GM18520 (cell line): ENCODE results near the gene PRSS57.
"Not testable (repeated sequence)": the region's sequence is repeated elsewhere in the genome, so short reads cannot be mapped to it uniquely, and the experiment has no call there.

ENCODE experiments used
- ATAC-seq: cut with Tn5 transposase; IDR thresholded peaks from one replicate; pipeline ENCODE4 v1.9.1; 2021; ENCODE audit not compliant: unreplicated experiment

PRSS57 gene

DNA sequence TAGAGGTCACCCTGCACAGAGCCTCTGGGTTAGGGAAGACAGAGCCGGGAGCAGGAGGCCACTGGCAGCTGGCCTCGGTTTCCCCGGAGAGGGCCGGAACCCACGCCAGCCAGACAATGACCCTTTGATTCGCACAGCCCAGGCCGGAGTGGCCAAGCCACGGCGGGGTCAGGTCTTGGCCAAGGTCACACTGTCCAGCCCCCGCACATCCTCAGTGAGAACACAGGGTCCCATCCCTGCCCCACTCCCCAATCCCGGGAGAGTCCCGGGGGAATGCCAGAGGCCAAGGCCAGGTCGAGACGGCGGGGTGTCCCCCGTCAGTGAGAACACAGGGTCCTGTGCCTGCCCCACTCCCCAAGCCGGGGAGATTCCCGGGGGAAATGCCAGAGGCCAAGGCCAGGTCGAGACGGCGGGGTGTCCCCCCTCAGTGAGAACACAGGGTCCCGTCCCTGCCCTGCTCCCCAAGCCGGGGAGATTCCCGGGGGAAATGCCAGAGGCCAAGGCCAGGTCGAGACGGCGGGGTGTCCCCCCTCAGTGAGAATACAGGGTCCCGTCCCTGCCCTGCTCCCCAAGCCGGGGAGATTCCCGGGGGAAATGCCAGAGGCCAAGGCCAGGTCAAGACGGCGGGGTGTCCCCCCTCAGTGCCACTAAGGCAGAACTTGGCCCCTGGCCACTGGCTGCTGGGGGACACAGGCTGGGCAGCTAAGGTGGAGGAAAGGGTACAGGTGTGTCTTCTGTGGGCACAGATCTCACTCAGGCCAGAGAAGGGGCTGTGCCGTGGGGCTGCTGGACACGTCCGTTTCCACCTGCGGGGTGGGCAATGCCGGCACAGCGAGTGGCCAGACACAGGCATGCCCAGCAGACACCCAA, 20.7 kb downstream of the PRSS57 start:
- no peak for ATAC-seq

DNA sequence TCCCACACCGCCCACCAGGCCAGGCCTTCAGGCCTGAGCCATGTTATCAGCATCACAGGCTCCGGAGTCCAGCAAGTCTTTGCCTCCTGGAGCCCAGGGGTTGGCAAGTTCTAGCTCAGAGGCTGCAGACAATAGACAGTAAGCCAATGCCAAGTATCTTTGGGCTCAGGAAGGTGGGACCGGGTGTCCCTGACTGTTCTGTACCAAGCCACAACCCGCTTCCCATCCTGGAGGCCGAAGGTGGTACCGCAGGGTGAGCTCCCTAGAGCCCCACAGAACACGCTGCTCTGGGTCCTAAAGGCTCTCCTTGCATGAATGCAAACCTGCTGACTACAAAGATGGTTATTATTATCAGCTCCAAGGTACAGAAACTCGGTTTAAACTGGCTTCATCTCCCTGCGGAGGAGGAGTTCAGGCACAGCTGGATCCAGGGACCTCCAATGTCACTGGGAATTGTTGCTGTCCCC, 24.6 kb downstream of the PRSS57 start:
- no peak for ATAC-seq

DNA sequence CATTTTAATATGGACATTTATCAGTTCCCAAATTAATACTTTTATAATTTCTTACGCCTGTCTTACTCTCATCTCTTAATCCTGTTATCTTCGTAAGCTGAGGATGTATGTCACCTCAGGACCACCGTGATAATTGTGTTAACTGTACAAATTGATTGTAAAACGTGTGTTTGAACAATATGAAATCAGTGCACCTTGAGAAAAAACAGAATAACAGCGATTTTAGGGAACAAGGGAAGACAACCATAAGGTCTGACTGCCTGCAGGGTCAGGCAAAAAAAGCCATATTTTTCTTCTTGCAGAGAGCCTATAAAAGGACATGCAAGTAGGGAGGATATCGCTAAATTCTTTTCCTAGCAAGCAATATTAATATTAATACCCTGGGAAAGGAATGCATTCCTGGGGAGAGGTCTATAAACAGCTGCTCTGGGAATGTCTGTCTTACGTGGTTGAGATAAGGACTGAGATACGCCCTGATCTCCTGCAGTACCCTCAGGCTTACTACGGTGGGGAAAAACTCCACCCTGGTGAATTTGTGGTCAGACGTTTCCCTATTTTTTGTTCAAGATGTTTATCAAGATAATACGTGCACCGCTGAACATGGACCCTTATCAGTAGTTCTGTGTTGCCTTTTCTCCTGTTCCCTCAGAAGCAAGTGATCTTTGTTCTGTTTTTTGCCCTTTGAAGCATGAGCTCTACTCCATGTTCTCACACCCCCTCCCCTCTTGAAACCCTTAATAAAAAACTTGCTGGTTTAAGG, 26.4 kb downstream of the PRSS57 start:
- ATAC-seq = not testable (repeated sequence)

DNA sequence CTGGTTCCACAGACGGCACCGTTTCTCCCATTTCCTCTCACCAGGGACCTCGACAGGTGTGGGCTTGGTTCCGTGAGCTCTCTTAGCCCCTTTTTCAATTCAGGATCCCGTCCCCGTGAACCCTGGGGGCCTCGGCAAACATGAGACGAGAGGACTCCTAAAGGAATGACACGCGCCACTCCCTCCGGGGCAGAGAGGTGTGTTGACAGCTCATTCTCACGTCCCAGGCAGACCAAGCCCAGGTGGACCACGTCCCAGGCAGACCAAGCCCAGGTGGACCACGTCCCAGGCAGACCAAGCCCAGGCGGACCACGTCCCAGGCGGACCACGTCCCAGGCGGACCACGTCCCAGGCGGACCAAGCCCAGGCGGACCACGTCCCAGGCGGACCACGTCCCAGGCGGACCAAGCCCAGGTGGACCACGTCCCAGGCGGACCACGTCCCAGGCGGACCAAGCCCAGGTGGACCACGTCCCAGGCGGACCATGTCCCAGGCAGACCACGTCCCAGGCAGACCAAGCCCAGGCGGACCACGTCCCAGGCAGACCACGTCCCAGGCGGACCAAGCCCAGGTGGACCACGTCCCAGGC, 28.2 kb downstream of the PRSS57 start:
- not testable (repeated sequence) for ATAC-seq

DNA sequence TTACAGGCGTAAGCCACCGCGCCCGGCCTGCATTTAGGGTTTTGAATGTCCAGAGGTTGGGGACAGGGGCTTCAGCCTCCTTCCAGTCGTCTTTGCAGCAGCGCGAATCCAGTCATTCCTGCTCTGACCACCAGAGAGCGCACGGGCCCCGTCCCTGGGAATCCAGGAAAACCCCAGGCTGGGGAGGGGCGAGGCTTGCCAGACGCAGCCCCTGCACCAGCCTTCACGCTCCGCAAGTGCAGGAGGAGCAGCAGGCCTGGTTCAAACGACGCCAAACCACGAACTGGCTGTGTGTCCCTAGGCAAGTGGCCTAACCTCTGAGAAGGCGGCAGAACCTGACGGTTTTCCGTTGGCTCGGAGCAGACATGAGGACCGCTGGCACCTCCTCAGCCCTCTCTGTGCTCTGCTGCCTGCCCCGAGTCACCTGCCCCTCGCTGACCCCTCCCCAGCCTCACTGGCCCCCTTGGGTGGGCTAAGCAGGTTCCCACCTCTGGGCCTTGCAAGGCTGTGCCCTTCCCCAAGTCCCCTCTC, 30.3 kb downstream of the PRSS57 start:
- ATAC-seq = no peak

DNA sequence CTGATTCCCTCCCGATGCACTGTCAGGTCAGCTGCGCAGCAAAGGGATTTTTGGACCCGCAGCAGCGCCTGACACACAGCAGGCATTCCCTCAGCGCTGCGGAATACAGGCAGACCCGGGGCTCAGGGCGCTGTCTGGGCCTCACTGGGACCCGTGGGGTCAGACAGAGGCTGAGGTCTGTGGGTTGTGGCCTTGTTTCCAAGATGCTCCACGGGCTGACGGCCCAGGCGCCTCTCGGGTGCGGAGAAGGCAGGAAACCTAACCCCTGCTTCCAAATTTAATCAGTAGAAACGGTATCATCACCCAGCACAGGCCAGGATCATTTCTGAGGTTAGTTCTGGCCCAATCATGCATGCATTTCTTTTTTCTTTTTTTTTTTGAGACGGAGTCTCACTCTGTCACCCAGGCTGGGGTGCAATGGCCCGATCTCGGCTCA, 31.6 kb downstream of the PRSS57 start:
- no peak for ATAC-seq

DNA sequence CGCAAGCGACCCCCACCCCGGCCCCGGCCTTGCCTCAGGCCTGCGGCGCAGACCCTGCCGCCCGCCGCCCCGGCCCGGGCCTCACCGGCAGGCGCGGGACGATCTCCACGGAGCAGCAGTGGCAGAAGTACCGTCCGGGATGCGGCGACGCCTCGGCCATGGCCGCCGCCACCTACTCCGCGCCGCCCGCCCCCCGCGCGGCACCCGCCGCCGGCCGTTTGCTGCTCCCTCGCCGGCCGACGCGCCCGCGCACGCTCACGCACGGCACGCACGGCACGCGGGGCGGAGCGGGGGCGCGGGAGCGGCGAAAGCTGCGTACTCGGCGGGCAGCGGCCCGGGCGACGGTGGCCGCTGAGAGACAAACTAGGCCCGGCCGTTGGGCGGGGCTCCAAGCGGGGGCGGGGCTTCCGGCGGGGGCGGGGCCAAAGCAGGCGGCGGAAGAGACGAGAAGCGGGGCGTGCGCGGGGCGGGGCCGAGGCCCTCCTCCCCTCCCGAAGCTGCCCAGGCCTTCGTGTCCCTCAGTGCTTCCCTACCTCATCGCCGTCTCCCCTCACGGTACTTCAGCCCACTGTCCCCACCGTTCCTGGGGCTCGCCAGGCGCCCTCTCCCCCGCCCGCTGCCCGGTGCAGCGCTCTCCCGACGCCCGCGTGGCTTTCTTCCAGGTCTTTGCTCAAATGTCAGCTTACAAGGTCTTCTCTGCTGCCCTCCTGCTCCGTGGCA, 32.1 kb downstream of the PRSS57 start, which contains the start of gene RNF126:
Gene RNF126, minus strand, starts transcription at position 253 of the 720 bp plus-strand sequence. Its CDS starts 93 bp downstream, at position 160.
- peak; percentile 39 for ATAC-seq

DNA sequence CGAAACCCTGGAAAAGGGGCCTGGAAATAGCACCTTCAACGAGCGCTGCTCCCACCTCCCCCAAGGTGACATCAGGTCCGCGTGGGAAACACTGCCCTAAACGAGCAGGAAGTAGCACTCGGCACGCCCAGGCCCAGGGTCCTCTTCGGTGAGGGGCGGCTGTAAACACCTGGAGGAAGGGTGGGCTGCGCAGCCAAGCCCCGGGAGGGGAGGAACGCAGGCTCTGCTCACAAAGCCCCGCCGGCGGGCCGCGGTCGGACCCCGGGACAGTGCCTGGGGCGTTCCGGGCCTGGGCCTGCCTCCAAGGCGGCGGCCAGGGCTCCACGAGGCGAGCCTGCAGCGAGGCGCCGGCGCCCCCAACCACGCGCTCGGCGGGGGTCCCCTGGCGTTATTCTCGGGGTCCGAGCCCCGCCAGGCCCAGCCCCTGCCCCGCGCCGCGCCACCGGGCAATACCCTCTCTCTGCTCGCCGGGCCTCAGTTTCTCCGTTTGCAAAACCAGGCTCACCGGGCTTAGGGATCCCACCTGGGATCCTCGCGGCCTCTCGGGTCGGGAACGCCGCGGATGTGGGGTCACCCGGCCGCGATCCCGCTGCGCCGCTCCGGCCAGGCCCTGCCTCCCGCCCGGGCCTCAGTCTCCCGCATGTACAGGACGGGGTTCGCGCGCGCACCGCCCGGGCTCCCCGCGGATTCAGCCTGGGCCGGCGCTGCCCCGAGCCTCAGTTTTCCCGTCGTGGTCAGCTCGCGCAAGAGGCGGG, 32.9 kb downstream of the PRSS57 start:
- ATAC-seq = peak; percentile 8

DNA sequence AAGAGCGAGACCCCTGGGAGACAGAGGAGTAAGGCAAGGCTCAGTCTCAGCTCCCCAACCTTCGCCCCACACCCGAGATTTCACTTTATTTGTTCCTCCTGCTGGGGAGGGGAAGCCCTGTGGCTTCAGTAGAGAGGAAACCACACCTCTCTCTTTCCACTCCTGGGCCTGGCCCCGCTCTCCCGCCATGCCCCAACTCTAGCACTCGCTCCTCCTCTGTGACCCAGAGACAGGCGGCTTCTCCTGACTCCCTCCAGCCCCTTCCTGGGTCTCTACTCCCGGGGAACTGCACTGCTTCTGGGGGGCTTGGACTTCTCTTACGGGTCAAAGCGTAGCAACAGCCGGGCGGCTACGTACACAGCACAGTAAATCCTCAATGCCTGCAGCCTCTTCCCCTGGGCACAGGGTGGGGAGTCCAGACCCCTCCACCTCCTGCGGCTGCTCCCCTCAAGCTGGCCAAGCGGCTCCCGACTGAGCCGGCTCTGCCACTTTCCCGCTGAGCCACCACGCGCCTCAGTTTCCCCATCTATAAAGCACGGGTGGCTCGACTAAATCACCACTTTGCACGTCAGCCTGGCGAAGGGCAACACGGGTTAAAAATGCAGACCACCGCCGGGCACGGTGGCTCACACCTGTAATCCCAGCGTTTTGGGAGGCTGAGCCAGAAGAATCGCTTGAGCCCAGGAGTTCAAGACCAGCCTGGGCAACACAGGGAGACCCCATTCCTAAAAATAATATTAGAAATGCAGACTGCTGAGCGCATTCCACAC, 33.6 kb downstream of the PRSS57 start:
- ATAC-seq = no peak

DNA sequence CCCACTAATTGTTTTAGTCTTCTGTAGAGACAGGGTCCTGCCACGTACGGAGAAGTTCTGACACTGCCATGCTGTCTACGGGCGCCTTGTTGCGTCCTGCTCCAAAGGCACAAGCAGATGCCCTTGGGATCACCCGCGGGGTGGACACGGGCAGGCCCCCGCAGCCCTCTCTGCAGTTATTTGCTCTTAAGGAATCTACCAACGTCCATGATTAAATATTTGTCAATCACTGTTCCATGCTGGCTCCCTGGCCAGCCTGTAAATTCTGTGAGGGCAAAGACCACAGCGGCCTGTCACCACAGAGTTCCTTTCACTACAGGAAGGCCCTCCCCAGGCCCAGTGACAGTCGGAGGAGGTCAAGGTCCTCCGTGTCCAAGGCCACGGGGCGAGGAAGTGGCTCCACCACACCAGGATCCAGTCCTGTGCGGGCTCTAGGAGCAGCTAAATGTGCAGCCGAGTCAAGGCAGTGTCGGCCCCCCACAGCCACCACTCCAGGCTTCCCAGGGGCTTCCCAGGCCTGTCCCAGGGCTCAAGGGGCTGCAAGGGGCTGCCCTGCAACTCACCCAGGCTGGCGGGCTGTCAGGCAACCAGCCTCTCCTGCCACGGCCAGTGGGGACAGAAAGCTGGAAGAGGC, 34.3 kb downstream of the PRSS57 start:
- ATAC-seq = no peak

DNA sequence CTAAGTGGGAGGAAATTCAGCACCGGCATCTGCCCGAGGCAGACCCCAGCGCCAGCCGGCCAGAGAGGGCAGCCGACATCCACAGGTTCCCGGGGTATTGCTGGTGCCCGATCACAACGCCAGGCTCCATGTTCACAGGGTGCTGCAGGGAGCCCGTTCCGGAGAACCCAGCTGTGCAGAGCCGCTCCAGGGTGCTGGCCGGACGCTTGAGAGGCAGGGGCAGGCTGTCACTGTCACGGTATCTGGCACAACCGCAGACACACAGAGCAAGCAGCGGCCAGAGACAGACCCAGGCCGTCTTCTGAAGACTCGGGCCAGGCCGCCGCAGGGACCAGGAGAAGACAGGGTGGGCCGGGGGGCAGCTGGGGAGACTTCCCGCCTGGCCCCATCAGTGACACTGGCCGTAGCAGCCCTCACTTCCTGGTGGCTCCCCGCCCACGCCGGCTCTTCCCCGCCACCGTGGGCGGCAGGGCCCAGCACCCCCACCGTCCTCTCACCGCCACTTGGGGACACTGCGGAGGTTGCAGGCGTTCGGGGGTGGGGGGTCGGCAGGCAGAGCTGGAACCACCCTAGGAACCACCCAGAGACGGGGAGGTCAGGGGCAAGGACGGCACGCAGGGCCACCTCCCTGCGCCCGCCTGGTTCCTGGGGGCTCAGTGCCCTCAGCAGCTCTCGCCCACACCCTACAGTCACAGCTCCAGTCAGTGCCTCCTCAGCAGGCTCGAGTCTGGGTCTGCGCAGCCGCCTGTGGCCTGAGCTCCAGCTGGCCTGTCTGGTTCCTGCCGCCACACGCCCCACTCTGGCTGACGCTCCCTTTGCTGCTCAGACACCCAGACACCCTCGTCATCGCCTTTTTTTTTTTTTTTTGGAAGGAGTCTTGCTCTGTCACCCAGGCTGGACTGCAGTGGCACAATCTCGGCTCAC, 36.1 kb downstream of the PRSS57 start:
- ATAC-seq = no peak

DNA sequence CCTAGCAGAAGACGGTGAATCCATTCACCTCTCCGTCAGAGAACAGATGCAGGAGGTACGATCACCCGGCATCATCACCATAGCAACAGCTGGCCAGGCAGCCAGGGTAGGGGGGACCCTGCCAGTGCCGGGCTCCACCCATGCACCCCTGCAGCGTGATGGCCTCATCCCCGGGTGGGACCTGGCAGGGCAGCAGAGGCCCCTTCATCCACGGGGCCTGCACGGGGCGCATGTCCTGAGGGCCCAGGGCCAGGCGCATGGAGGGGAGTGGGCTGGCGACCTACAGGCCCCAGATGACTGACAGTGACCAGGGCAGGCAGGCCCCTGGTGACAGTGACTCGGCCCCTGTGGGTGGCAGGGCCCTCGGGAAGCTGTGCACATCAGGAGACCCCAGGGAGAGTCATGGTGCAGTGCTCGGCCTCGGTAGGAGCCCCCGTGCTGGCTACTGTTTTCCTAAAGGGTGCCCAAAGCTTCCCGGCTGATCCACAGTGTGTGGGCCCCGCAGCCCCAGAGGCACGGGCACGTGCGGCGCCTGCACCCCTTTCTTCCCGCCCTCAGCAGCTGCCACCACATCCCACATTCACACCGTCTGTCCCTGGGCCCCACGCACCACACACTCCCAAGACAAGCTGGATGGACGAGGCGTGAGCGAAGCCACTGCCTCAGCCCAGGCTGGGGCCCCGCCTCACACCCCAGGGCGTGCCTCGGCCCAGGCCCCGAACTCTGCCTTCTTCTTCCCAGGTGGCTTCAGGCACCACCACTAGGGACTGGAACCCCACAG, 37.0 kb downstream of the PRSS57 start:
- no peak for ATAC-seq

DNA sequence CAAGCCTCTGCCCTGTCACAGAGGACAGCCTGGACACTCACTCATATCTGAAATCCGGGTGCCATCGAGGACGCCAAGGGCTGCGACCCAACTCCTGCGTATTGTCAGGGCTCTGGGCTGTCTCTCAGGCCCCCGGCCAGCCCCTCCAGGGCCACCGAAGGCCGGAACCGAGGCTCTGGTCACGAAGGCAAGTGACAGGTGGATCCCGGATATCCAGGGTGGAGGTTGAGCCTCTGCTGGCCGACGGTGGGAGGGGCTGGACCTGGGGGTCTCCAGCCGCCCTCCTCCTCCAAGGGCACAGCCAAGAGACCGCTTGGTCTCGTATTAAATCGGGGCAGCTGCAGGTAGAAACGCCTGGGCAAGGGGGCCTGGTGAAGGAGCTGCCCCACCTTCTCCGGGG, 37.6 kb downstream of the PRSS57 start:
- no peak for ATAC-seq

DNA sequence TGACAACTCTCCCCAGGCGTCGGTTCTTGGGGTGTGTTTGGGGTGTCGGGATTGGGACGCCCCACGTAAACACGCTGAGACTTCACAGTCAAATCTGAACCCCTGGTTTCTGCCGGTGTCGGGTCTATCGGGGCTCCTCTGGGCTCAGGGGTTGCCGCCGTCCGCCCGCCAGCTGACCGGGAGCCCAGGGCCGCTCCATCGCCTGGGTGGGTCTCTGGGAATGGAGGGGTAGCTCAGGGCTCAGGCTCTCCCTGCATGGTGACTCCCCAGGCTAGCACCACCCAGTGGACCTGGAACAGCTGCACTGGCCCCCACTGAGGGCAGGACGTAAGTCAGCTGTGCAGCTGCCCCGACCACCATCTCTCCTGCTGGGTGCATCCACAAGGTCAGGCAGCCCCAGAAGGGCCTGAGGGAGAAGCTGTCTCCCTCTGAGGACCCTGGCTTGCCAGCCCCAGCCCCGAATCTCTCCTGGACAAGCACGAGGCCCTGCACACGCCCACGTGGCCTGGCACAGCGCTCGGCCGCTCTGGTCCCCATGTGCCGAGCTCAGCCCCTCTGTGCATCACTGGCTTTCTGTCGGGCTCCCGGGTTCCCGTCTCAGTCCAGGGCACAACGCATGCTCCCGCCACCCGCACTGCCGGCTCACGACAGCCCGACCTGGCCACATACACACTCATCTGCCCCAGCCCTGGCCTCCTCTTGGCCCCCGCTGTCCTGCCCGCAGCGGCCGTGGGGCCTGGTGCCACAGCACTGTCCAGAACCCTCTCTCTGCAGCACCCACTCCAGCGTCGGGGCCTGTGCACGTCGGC, 38.3 kb downstream of the PRSS57 start:
- ATAC-seq = no peak

DNA sequence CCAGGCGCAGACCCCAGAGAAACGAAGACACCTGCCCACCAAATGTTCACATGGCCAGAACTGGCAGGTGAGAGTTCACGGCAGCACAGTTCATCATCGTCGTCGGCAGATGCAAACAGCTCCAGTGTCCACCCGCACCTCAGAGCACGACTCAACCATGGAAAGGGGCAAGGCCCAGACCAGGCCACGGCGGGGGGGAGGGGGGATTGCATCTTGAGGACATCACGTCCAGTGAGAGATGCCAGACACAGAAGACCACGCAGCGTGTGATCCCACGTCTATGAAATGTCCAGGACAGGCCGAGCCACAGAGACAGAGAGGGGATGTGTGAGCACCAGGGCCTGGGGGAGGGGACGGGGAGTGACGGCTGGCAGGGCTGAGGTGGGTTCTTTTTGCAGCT, 39.6 kb downstream of the PRSS57 start:
- no peak for ATAC-seq

DNA sequence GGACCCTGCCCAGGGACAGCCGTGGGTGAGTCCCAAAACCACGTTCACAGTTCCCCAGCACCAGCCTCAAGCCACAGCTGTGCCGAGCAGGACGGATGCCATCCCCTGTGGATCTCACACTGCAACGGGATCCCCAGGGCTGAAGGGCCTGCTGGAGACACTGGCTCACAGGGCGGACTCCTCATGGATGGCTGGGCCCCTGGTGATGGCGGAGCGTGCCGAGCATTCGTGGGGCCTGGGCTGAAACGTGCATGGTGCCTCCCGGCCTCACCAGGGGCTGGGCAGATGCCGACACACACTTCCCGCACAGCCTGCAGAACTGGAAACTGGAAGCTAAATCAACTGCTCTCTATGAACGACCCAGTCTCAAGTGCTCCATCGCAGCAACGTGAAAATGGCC, 41.8 kb downstream of the PRSS57 start:
- no peak for ATAC-seq
